Spleen (tissue), 7 donors: ENCODE results near the gene NOM1.

Source experiments
- CTCF ChIP-seq, 11 experiments: fragments of 200-600 bp in 7 of 11; fragments of 450-650 bp in 4 of 11; sonication (generic) in 4 of 11; IDR thresholded peaks in 8 of 11; conservative IDR thresholded peaks in 3 of 11; 1 replicate in 7 of 11; 2 replicates in 4 of 11; pipeline versions ENCODE4 v1.4.0 to v1.8.0; 2016 to 2021; ENCODE audit warnings: antibody characterized with exemption in 11 of 11, inconsistent platforms in 4 of 11, mild to moderate bottlenecking in 1 of 11
- POLR2AphosphoS5 ChIP-seq, 3 donors: sonication (generic); formaldehyde crosslinking; IDR thresholded peaks; one replicate each; pipeline ENCODE4 v1.5.1; 2017; ENCODE audit warnings: antibody characterized with exemption in 3 of 3
- donor health status: DM: no; HTN: no; CAD: no; lungs with moderate emphysema.
- donor health status: DM: no; HTN: no; CAD: no.
- donor health status: DM: no; HTN: no; CAD: no.

- TF ChIP-seq CTCF (IDR thresholded peaks at IDR 0.05 in 8 of 11, conservative IDR thresholded peaks at IDR 0.05 in 3 of 11) (peak in 10 of 11 experiments; percentile 20 to 96 (median 84)), POLR2AphosphoS5 (IDR thresholded peaks at IDR 0.05) (peak; percentile 89 to 94 (median 93))
Observed at GRCh38 chr7:156949541-156950380, at the start of gene NOM1.
